ENCODE data around the gene GLRA2. TPM values are rescaled to one million over a fixed set of nuclear protein-coding genes. Genes with fewer than 3 reads are reported as not detected.

The GLRA2 gene
- total and polyA plus RNA-seq, 2 of the 13 experiments (the other 11 are each of a cell fraction or from before 2014, with no cell fraction given) = not detected

DNA sequence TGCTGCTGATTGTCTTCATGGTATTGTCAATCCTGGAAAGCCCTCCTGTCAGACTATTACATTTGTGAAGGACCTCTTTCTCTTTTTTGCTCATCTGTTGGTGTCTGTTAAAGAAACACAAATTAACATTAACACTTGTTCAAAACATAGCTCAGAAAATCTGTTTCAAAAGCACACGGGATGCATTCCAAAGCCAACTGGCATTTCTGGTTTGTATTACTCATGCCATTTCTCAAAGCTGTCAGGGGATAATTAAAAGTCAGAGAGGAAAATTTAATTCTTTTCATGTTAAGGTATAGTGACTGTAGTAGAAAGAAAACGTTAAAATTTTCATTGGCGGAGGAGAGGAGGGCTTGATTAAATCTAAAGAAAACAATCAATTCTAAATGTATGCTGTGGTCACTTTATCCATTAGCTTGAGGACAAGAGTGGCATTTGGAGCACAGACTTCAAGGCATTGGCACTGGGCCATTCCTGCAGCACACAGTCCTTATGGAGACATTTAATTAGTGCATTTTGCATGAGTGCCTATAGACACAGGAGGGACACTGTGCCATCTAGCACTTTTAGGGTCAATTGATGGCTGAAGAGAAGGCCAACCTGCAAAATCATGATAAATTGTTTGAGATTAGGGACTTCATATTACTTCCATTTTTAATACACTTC lies 21.2 kb upstream of the GLRA2 start:
- TF ChIP-seq ZNF296 (CRISPR knock-in tag; conservative IDR thresholded peaks at IDR 0.05) = no peak
- TF ChIP-seq, protein P1, sequence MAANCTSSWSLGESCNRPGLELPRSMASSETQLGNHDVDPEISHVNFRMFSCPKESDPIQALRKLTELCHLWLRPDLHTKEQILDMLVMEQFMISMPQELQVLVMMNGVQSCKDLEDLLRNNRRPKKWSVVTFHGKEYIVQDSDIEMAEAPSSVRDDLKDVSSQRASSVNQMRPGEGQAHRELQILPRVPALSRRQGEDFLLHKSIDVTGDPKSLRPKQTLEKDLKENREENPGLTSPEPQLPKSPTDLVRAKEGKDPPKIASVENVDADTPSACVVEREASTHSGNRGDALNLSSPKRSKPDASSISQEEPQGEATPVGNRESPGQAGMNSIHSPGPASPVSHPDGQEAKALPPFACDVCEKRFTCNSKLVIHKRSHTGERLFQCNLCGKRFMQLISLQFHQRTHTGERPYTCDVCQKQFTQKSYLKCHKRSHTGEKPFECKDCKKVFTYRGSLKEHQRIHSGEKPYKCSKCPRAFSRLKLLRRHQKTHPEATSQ (CRISPR knock-in tag; IDR thresholded peaks at IDR 0.05; ENCODE audit: borderline replicate concordance) = no peak
- TF ChIP-seq AKAP8 (CRISPR knock-in tag; IDR thresholded peaks at IDR 0.05) = no peak
- no peak for TF ChIP-seq SIX4 (CRISPR knock-in tag; IDR thresholded peaks at IDR 0.05)
- no TSS peak for BruUV-seq (replicated peaks)
- ChIA-PET CTCF (ENCODE audit: low intra/inter-chr PET ratio, low total read pairs) (no interaction called here), POLR2A (no interaction called here)
- Histone ChIP-seq H3K79me2 (ENCODE audit: insufficient read depth, low read length) (no peaks in the 10 kb centered on the region), H3K4me2 (ENCODE audit: low read depth, low read length) (no peak overlapping the region), H3K36me3 (replicated peaks in 1 of 2; ENCODE audit: control insufficient read depth in 1 of 2, insufficient read depth in 2 of 2, low read length in 2 of 2) (no peaks in the 10 kb centered on the region), H3K27me3 (ENCODE audit: control insufficient read depth in 1 of 2, insufficient read depth in 2 of 2, low read length in 2 of 2) (no peaks in the 10 kb centered on the region), H4K20me1 (ENCODE audit: insufficient read depth, low read length) (no peaks in the 10 kb centered on the region), H3K27ac (ENCODE audit: extremely low read length, insufficient read depth, low read length) (no peak overlapping the region), H2AFZ (ENCODE audit: low read length) (no peak overlapping the region), H3K4me3 (replicated peaks in 1 of 3; ENCODE audit: insufficient read depth in 1 of 3, low read depth in 2 of 3, low read length in 3 of 3) (no peak overlapping the region), H3K9ac (ENCODE audit: insufficient read depth, low read depth, low read length) (no peak overlapping the region), H3K4me1 (ENCODE audit: insufficient read depth, low read length) (no peaks in the 10 kb centered on the region), H3K9me3 (ENCODE audit: low read length) (no peaks in the 10 kb centered on the region)
- intact Hi-C loops (cut with micrococcal nuclease; ENCODE audit: unreplicated experiment) (no loop called here), in situ Hi-C loops (cut with HindIII; ENCODE audit: extremely low pct_ligation_motif_present, low pct_unique_long_range_greater_than_20kb) (no loop called here)
- WGBS (ENCODE audit: low lambda C conversion rate) = 8% methylated on average over 3 of the region's 3 CpGs
- no peak for ATAC-seq
- DNase-seq (ENCODE audit: low spot score) = no peak
- no peak for FAIRE-seq

DNA sequence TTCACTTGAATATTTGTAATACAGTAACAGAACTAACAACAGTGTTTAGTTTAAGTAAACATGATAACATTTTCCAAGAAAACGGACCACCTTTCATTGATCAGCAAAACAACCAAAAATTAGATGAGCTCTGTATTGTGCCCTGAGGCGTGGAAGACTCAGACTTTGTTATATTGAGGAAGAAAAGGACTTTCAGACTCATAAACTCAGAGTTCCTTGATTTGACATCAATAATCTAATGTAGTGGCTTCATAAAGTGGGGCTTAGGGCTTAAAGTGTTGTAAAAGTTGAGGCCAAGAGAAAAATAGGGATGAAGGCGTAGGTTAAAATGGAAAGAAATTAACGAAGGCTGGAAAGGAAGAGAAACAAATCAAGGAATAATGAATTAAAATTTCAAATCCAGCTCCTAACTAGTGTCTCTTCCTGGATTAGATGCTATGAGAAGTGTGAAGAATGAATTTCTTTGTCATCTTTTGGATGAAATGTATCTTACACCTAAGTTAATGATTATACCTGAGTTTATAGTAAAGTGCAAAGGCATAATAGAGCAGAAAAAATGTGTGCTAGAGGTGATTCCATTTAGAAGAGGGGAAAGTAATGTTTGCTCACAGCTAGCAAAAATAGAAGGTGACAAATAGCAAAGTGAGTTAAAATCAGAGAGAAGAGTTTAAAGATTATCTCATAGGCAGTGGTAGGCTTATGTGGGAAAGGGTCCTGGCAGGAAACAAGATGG lies 19.8 kb upstream of the GLRA2 start:
- no peak for DNase-seq (ENCODE audit: low spot score)
- Histone ChIP-seq H3K4me2 (ENCODE audit: low read depth, low read length) (no peak overlapping the region), H2AFZ (ENCODE audit: low read length) (no peak overlapping the region), H4K20me1 (ENCODE audit: insufficient read depth, low read length) (no peaks in the 10 kb centered on the region), H3K9ac (ENCODE audit: insufficient read depth, low read depth, low read length) (no peak overlapping the region), H3K36me3 (replicated peaks in 1 of 2; ENCODE audit: control insufficient read depth in 1 of 2, insufficient read depth in 2 of 2, low read length in 2 of 2) (no peaks in the 10 kb centered on the region), H3K79me2 (ENCODE audit: insufficient read depth, low read length) (no peaks in the 10 kb centered on the region), H3K27ac (ENCODE audit: extremely low read length, insufficient read depth, low read length) (no peak overlapping the region), H3K9me3 (ENCODE audit: low read length) (no peaks in the 10 kb centered on the region), H3K4me1 (ENCODE audit: insufficient read depth, low read length) (no peaks in the 10 kb centered on the region), H3K27me3 (ENCODE audit: control insufficient read depth in 1 of 2, insufficient read depth in 2 of 2, low read length in 2 of 2) (no peaks in the 10 kb centered on the region), H3K4me3 (replicated peaks in 1 of 3; ENCODE audit: insufficient read depth in 1 of 3, low read depth in 2 of 3, low read length in 3 of 3) (no peak overlapping the region)
- CTCF ChIA-PET (ENCODE audit: low intra/inter-chr PET ratio, low total read pairs) = no interaction called here
- ATAC-seq = no peak
- intact Hi-C loops (cut with micrococcal nuclease; ENCODE audit: unreplicated experiment) (no loop called here), in situ Hi-C loops (cut with HindIII; ENCODE audit: extremely low pct_ligation_motif_present, low pct_unique_long_range_greater_than_20kb) (no loop called here)
- POLR2A ChIA-PET = no interaction called here
- FAIRE-seq = no peak
- WGBS (ENCODE audit: low lambda C conversion rate) = 6% methylated on average over 4 of the region's 4 CpGs
- BruUV-seq (replicated peaks) = no TSS peak
- no peak for TF ChIP-seq ARID2 (CRISPR knock-in tag; IDR thresholded peaks at IDR 0.05; ENCODE audit: borderline replicate concordance)
- no peak for TF ChIP-seq TMF1 (CRISPR knock-in tag; IDR thresholded peaks at IDR 0.05; ENCODE audit: low read depth)
- no peak for TF ChIP-seq ZBTB21 (CRISPR knock-in tag; IDR thresholded peaks at IDR 0.05)
- TF ChIP-seq JDP2 (CRISPR knock-in tag; IDR thresholded peaks at IDR 0.05; ENCODE audit: borderline replicate concordance) = no peak
- no peak for TF ChIP-seq DPF2 (CRISPR knock-in tag; IDR thresholded peaks at IDR 0.05; ENCODE audit: borderline replicate concordance, low read depth)
- TF ChIP-seq, protein P2, sequence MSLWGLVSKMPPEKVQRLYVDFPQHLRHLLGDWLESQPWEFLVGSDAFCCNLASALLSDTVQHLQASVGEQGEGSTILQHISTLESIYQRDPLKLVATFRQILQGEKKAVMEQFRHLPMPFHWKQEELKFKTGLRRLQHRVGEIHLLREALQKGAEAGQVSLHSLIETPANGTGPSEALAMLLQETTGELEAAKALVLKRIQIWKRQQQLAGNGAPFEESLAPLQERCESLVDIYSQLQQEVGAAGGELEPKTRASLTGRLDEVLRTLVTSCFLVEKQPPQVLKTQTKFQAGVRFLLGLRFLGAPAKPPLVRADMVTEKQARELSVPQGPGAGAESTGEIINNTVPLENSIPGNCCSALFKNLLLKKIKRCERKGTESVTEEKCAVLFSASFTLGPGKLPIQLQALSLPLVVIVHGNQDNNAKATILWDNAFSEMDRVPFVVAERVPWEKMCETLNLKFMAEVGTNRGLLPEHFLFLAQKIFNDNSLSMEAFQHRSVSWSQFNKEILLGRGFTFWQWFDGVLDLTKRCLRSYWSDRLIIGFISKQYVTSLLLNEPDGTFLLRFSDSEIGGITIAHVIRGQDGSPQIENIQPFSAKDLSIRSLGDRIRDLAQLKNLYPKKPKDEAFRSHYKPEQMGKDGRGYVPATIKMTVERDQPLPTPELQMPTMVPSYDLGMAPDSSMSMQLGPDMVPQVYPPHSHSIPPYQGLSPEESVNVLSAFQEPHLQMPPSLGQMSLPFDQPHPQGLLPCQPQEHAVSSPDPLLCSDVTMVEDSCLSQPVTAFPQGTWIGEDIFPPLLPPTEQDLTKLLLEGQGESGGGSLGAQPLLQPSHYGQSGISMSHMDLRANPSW (CRISPR knock-in tag; IDR thresholded peaks at IDR 0.05; ENCODE audit: borderline replicate concordance) = no peak
- TF ChIP-seq SIX1 (CRISPR knock-in tag; IDR thresholded peaks at IDR 0.05; ENCODE audit: borderline replicate concordance) = no peak
- TF ChIP-seq, protein P3, sequence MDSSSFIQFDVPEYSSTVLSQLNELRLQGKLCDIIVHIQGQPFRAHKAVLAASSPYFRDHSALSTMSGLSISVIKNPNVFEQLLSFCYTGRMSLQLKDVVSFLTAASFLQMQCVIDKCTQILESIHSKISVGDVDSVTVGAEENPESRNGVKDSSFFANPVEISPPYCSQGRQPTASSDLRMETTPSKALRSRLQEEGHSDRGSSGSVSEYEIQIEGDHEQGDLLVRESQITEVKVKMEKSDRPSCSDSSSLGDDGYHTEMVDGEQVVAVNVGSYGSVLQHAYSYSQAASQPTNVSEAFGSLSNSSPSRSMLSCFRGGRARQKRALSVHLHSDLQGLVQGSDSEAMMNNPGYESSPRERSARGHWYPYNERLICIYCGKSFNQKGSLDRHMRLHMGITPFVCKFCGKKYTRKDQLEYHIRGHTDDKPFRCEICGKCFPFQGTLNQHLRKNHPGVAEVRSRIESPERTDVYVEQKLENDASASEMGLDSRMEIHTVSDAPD (CRISPR knock-in tag; IDR thresholded peaks at IDR 0.05) = no peak
